Ovary (tissue), 3 donors: ENCODE results near the gene RHBDF1.
"Not testable (repeated sequence)": the region's sequence is repeated elsewhere in the genome, so short reads cannot be mapped to it uniquely, and the experiment has no call there.

Source experiments
- CTCF ChIP-seq, 3 donors: fragments of 450-650 bp in 2 of 3; fragments of 200-600 bp in 1 of 3; IDR thresholded peaks; one replicate each; pipeline versions ENCODE4 v1.5.1 to v1.8.0; 2016 to 2022; ENCODE audit warnings: antibody characterized with exemption in 3 of 3, mild to moderate bottlenecking in 1 of 3
- EP300 ChIP-seq: sonication (generic); formaldehyde crosslinking; IDR thresholded peaks from one replicate; pipeline ENCODE4 v1.6.1; 2017; ENCODE audit warnings: antibody characterized with exemption
- POLR2A ChIP-seq: fragments of 450-650 bp; IDR thresholded peaks from one replicate; pipeline ENCODE4 v1.6.1; 2017; ENCODE audit warnings: antibody characterized with exemption, mild to moderate bottlenecking, moderate library complexity
- donor health status: DM: no; HTN: no; CAD: no.

- not testable (repeated sequence) for TF ChIP-seq CTCF (IDR thresholded peaks at IDR 0.05); EP300; POLR2A
These were observed 46.5 kb downstream of the RHBDF1 start for GRCh38 chr16:25926-26348.
